GM12873 (cell line): Measurements from ENCODE around the gene MAML3.

Experiments
- CTCF ChIP-seq: IDR thresholded peaks from 2 replicates; pipeline ENCODE4 v1.5.1; 2012; ENCODE audit warnings: low read depth, mild to moderate bottlenecking, moderate library complexity, low read length, control low read depth; ENCODE audit not compliant: insufficient read depth; ENCODE audit errors: missing control alignments

The MAML3 gene

GRCh38 chr4:139774759-139775487 lies 379.1 kb downstream of the MAML3 start:
- TF ChIP-seq CTCF, result no peak

GRCh38 chr4:139773560-139774318 lies 380.2 kb downstream of the MAML3 start:
- no peak for TF ChIP-seq CTCF

GRCh38 chr4:139770361-139770760 lies 383.6 kb downstream of the MAML3 start:
- no peak for TF ChIP-seq CTCF

GRCh38 chr4:139769364-139769763 lies 384.6 kb downstream of the MAML3 start:
- no peak for TF ChIP-seq CTCF

GRCh38 chr4:139768896-139769295 lies 385.1 kb downstream of the MAML3 start:
- TF ChIP-seq CTCF, result peak; percentile 38

- no peak for TF ChIP-seq CTCF
These were observed 385.6 kb downstream of the MAML3 start for GRCh38 chr4:139768366-139768765.

- TF ChIP-seq CTCF, result no peak
These were observed 386.4 kb downstream of the MAML3 start for GRCh38 chr4:139767585-139767984.
